Stomach (tissue), 9 donors: ENCODE results near the gene CHMP1A. TPM values are rescaled to one million over a fixed set of nuclear protein-coding genes. Genes with fewer than 3 reads are reported as not detected.

ENCODE experiments used
- DNase-seq, 2 donors: peaks; one replicate each; pipeline versions ENCODE4 v3.0.0 to v3.0.0-alpha.2; 2013 to 2019
- H3K27ac ChIP-seq, 5 donors: fragments of 200-600 bp in 4 of 5; sonication (generic) in 4 of 5; one replicate each; pipeline ENCODE4 v1.5.1; 2013 to 2019; ENCODE audit warnings: mild to moderate bottlenecking in 1 of 5, moderate library complexity in 1 of 5
- H3K27me3 ChIP-seq, 3 donors: fragments of 200-600 bp; sonication (generic); one replicate each; pipeline ENCODE4 v1.5.1; 2017 to 2019; ENCODE audit warnings: mixed run types in 1 of 3
- H3K36me3 ChIP-seq, 4 donors: fragments of 200-600 bp; sonication (generic); 1 replicate in 3 of 4; 2 replicates in 1 of 4; pipeline ENCODE4 v1.5.1; 2016 to 2019
- H3K4me1 ChIP-seq, 4 donors: fragments of 200-600 bp; sonication (generic); one replicate each; pipeline ENCODE4 v1.5.1; 2016 to 2019
- H3K4me3 ChIP-seq, 4 donors: fragments of 200-600 bp; sonication (generic) in 3 of 4; one replicate each; pipeline ENCODE4 v1.5.1; 2016 to 2019; ENCODE audit warnings: mild to moderate bottlenecking in 1 of 4
- H3K9me3 ChIP-seq, 4 donors: fragments of 200-600 bp; sonication (generic); one replicate each; pipeline ENCODE4 v1.5.1; 2016 to 2019
- CTCF ChIP-seq, 7 experiments: fragments of 450-650 bp in 4 of 7; fragments of 200-600 bp in 3 of 7; sonication (generic) in 3 of 7; IDR thresholded peaks; one replicate each; pipeline ENCODE4 v1.5.1; 2016 to 2019; ENCODE audit warnings: antibody characterized with exemption in 7 of 7, control low read depth in 2 of 7, mild to moderate bottlenecking in 1 of 7
- EP300 ChIP-seq: sonication (generic); formaldehyde crosslinking; IDR thresholded peaks from one replicate; pipeline ENCODE4 v1.6.1; 2017; ENCODE audit warnings: antibody characterized with exemption
- POLR2A ChIP-seq, 4 donors: fragments of 450-650 bp; IDR thresholded peaks; one replicate each; pipeline ENCODE4 v1.6.1; 2016; ENCODE audit warnings: antibody characterized with exemption in 4 of 4, control low read depth in 2 of 4, mild to moderate bottlenecking in 1 of 4, moderate library complexity in 1 of 4
- POLR2AphosphoS5 ChIP-seq, 3 donors: sonication (generic); formaldehyde crosslinking; IDR thresholded peaks; one replicate each; pipeline ENCODE4 v1.6.1; 2016; ENCODE audit warnings: antibody characterized with exemption in 3 of 3
- WGBS, 5 donors: extraction: QIAGEN DNeasy Blood & Tissue Kit in 3 of 5; methylation state at CpG; one replicate each; pipeline versions ENCODE4 v1.1.5 to v1.1.7; 2013 to 2018; 5-methylcytosine and 5-hydroxymethylcytosine counted together
- intact Hi-C: fragments of 100-400 bp; cut with DNase I; formaldehyde crosslinking; loops from one replicate; pipeline ENCODE4 v1.15.1; 2023; ENCODE audit warnings: low total_unique reads
- polyA plus RNA-seq, 3 donors: library from polyadenylated mRNA; stranded (reverse); fragments of 200-250 nt; gene quantifications; one replicate each; pipeline ENCODE4 v1.2.3, GENCODE V29; 2013
- total RNA-seq, 5 donors: library from RNA; depleted of rRNA; stranded (reverse); fragments of >200 nt; gene quantifications; one replicate each; pipeline versions ENCODE4 v1.1.0 to v1.2.3, GENCODE V29; 2014 to 2016
- donor health status: healthy with polysubstance abuse.
- donor health status: Bipolar disorder and iron deficiency.
- donor health status: healthy.

Gene CHMP1A
- total and polyA plus RNA-seq, 8 donors = 20.1 to 146 (median 61.9) TPM

GRCh38 chr16:89645122-89645521 is 12.4 kb downstream of the CHMP1A start:
- no peaks in the 10 kb centered on the region for H3K9me3 ChIP-seq
- H3K36me3 ChIP-seq = peaks cover 35 to 56% (median 54%) of the 10 kb centered on the region in 4 donors
- WGBS, 5 donors = 64 to 87% (median 79%) methylated on average over 4 to 11 of the region's 11 CpGs
- H3K27me3 ChIP-seq = peaks cover 0 to 1% (median 0%) of the 10 kb centered on the region in 3 donors
- H3K4me1 ChIP-seq = peaks cover 8 to 19% (median 14%) of the 10 kb centered on the region in 4 donors
- DNase-seq = no peak
- no peak overlapping the region for H3K4me3 ChIP-seq
- H3K27ac ChIP-seq = no peak overlapping the region
- intact Hi-C loops = loop anchor here (10.0 kb wide), 1 partner anchor 70 kb away; the partner anchor contains the start of gene CPNE7
- TF ChIP-seq POLR2AphosphoS5 (IDR thresholded peaks at IDR 0.05) (no peak), CTCF (IDR thresholded peaks at IDR 0.05) (no peak), EP300 (no peak), POLR2A (IDR thresholded peaks at IDR 0.05) (no peak)

GRCh38 chr16:89643769-89644300 is 13.7 kb downstream of the CHMP1A start:
- no peak overlapping the region for H3K27ac ChIP-seq
- intact Hi-C loops = loop anchor here (10.0 kb wide), 1 partner anchor 69 kb away; the partner anchor contains the start of gene CPNE7
- TF ChIP-seq CTCF (IDR thresholded peaks at IDR 0.05) (no peak), POLR2A (IDR thresholded peaks at IDR 0.05) (no peak), POLR2AphosphoS5 (IDR thresholded peaks at IDR 0.05) (no peak), EP300 (no peak)
- no peak overlapping the region for H3K4me3 ChIP-seq
- peaks cover 30 to 44% (median 41%) of the 10 kb centered on the region in 4 donors for H3K36me3 ChIP-seq
- peaks cover 8 to 22% (median 18%) of the 10 kb centered on the region in 4 donors for H3K4me1 ChIP-seq
- peaks cover 0 to 10% (median 0%) of the 10 kb centered on the region in 3 donors for H3K27me3 ChIP-seq
- 64 to 80% (median 77%) methylated on average over 10 to 14 of the region's 14 CpGs for WGBS, 5 donors
- no peaks in the 10 kb centered on the region for H3K9me3 ChIP-seq
- DNase-seq = no peak

- WGBS, 5 donors = 71 to 82% (median 74%) methylated on average over 13 of the region's 13 CpGs
- DNase-seq = no peak
- Histone ChIP-seq H3K27me3 (peaks cover 0 to 10% (median 0%) of the 10 kb centered on the region in 3 donors), H3K27ac (no peak overlapping the region), H3K4me3 (no peak overlapping the region), H3K4me1 (peaks cover 8 to 22% (median 18%) of the 10 kb centered on the region in 4 donors), H3K9me3 (no peaks in the 10 kb centered on the region), H3K36me3 (peaks cover 30 to 37% (median 35%) of the 10 kb centered on the region in 4 donors)
- TF ChIP-seq EP300 = no peak
- intact Hi-C loops = loop anchor here (10.0 kb wide), 1 partner anchor 68 kb away; the partner anchor contains the start of gene CPNE7
Measured at GRCh38 chr16:89642574-89642973, 14.9 kb downstream of the CHMP1A start.

- no peaks in the 10 kb centered on the region for H3K9me3 ChIP-seq
- peaks cover 8 to 22% (median 18%) of the 10 kb centered on the region in 4 donors for H3K4me1 ChIP-seq
- H3K27me3 ChIP-seq = peaks cover 0 to 10% (median 0%) of the 10 kb centered on the region in 3 donors
- intact Hi-C loops = loop anchor here (10.0 kb wide), 1 partner anchor 67 kb away; the partner anchor contains the start of gene CPNE7
- H3K4me3 ChIP-seq = peak overlapping the region in 2 of 4 donors; percentile 35 to 37
- H3K27ac ChIP-seq = no peak overlapping the region
- no peak for DNase-seq
- TF ChIP-seq CTCF (IDR thresholded peaks at IDR 0.05) = peak in 1 of 7 experiments; percentile 2
- TF ChIP-seq POLR2AphosphoS5 (IDR thresholded peaks at IDR 0.05) = no peak
- TF ChIP-seq EP300 = no peak
- WGBS, 5 donors = 26 to 55% (median 44%) methylated on average over 14 of the region's 14 CpGs
- H3K36me3 ChIP-seq = peaks cover 22 to 29% (median 26%) of the 10 kb centered on the region in 4 donors
Measured at GRCh38 chr16:89641458-89642119, 15.9 kb downstream of the CHMP1A start.
